ENCODE measurements around the gene CYP4B1.

The CYP4B1 gene

DNA sequence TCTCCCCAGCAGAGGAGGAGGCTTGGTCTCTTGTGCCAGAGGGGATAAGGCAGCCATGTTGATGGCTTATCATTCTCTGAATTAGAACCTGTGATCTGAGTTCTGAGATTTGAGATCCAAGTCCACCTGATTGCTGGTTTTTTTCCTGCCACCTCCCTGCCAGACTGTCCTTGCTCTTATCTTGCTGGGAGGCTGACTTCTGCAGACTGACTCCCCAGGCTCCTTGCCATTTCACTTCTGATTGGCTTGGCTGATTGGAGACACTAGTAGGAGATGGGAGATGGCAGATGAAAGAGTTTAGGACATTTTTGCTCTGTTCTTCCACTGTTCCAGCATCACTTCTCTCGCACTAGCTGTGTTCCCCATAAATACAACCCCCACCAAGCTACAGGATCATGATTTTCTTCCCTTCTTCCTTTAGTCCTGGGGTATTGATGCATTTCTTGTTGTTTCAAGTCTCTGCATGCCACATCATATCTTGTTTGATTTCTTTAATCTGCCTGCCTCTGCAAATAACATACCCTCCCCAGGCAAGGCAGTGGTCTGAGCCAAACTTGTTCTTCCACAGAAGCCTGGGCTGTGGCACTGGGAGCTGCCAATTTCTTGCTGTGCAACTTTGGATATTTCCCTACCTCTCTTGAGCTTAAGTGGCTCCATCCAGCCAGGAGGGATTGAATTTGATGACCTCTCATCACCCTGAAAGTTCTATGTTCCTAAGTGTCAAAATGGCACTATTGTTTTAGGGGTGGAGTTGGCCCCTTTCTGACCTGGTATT is 963 bp upstream of the CYP4B1 start:
- DNase-seq, result no peak

DNA sequence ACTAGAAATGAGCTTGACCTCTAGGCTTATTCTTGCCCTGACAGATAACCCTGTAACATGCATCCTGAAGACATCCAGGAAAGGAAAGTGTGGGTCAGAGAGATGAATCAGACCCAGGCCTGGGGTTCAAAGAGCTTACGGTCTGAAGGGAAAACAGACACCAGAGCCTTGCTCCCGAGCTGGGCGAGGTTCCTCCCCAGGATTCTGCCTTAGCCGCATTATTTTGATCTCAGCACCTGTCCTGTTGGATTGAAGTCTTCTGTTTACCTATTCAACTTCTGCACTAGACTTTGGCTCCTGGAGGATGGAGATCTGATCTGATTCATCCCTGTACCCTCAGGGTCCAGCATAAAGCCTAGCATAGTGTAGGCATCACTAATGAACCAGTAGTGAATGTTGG is 1.9 kb downstream of the CYP4B1 start:
- DNase-seq, result no peak

DNA sequence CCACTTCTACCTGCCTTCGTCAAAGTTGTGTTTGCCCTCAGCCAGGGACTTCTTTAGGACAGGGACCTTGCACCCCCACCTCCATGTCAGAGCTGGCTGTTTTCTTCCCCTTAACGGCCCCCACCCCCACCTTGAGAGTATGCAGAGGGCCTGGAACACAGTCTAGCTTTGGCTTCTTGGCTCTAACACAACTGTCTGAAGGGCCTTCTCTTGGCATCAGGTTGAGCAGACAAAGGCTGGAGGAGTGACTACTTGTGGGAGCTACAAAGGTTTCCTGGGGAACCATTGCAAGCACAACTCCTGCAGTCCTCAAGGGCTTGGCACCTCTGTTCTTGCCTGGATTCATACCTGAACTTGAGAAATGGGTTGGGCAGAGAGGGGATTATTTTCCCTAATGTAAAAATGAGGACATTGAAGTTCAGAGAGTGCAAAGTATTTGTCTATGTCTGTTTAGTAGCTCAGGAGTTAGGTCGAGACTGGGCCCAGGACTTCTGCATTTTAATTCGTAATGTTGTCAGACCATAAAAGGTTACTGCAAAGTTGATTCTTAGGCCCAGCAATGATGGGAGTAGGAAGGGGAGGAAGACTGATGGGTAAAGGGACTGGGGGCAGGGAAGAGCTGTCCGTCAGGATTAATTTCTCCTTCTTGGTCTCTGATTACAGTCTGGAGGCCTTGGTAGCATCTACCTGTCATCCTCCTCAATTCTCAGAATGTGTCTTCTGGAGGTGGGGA is 2.6 kb downstream of the CYP4B1 start:
- DNase-seq, result no peak

DNA sequence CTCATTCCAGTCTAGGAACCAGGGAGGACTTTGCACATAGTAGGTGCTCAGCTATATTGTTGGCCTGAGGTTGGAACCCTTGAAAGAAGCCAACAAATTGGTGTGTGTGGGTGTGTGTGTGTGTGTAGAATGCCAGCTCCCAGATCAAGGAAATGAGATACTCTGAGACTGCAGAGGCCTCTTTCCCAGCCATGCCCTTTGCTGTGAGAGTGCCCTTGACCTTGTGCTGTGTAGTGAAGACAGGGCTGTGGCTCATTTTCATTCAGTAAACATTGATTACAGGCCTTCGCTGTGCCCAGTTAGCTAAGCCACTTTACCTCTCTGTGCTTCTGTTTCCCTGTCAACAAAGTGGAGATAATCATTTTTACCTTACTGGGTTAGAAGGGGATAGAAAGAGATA is 3.2 kb downstream of the CYP4B1 start:
- DNase-seq, result no peak

- DNase-seq, result no peak
Measured at GRCh38 chr1:46802901-46803574, 4.2 kb downstream of the CYP4B1 start.

DNA sequence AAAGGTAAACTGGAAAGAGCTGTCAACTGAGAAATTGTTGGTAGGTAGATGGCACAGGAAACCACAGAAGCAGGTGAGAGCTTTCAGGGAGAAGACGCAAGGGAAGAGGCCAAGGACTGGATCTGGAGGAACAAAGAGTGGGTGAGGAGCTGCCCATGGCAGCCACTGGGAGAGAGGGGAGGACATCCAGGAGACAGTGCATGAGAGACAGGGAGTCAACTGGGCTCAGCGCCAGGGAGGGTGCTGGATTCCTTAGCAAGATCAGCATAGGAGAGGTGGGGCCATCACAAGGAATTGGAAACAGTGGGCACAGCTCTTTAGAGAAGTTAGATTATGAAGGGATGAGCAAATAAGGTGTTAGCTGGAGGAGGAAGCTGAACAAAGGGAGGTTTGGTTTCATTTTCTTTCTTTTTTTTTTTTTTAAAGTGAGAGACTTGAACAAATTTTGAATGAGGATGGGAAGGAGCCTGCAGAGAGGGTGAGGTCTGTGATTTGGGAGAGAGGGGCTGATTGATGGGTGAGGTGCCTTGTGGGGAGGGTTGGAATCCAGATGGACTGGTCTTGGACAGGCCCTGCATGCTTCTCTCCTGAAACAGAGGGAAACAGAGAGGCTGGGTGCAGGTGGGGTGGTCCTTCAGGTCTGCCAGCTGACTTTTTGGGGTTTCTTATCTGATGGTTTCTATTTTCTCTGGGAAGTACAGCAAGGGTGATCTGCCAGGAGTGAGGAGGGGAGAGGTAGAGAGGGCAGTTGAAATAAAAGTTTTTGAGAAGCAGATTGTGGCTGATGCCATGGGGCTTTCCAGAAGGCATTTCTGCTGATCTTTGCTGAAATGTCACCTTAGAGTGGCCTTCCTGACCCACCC is 5.4 kb downstream of the CYP4B1 start:
- DNase-seq, result no peak

DNA sequence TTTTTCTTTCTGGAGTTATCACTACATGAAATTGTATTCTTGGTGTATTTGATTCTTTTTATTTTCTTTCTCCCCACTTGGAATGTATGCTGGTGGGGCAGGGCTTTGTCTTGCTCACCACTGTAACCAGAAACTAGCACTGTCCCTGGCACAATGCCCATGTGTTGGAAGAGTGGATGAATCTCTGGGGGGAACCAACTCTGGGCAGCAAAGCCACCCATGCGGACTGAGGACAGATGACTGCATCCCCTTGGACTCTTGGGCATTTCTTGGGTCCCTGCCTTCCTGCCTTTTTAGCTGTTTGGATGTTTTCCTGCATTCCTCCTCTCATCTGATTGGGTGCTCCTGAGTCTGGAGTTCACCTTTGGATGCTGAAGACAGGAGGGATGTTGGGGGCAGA is 6.1 kb downstream of the CYP4B1 start:
- DNase-seq, result no peak

DNA sequence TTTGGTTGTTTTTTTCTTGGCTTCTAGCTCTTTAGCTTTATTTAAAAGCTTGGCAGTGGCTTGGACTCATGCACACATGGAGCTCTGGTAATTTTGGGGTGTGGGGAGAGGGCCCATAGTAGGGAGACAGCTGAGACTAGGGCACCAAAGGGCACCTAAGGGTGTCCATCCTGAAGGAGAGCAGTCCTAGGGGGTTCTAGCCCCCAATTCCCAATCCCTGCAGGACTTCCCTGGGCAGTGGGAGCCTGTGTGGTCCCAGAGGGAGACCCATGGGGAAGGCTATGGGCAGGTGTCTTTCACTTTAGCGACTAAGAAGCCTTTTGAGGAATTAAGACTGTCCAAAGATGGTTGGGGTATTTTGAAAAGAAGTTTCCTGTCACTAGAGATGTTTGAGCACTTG is 6.9 kb downstream of the CYP4B1 start:
- DNase-seq, result no peak

GRCh38 chr1:46806196-46807020 is 7.6 kb downstream of the CYP4B1 start:
- no peak for DNase-seq

DNA sequence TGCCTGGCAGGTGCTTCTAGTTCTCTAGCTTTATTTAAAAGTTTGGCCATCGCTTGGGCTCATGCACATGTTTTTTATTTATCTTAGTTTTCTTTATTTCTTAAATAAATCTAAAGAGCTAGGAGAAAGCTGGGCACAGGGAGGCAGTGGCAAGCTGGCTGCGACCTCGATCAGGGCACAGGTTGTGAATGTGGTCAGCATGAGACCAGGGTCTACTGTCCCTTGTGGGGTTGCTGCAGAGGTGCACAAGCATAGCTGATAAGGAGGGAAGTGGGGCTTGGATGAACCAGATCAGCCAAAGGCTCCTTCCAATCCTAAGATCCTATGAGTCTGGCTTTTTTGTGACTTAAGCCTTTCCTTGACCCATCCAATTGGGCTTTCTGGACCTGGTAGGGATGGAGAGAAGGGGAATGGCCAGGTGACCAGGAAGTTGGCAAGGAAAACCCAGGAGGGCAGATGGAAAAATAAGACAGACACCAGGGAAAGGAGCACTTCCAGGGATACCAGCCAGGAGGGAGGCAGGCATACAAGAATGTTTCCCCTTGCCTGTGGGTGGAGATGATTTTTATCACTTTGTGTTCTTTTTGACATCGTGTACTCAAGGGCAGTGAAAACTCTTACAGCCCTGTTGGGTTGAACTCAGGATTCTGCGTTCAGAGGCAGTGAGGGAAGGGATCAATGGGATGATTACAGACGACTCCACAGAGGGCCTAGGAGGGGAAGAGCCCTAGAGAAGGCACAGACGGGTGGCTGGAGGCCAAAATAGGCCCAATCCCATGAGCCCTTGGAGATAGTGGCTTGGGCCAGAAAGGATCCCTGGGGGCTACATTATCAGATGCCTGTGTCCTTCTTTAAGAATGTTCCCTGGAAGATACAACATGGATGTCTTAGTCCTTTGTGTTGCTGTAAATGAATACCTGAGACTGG is 8.5 kb downstream of the CYP4B1 start:
- no peak for DNase-seq

- no peak for DNase-seq
Measured at GRCh38 chr1:46809071-46809470, 10.2 kb downstream of the CYP4B1 start.

DNA sequence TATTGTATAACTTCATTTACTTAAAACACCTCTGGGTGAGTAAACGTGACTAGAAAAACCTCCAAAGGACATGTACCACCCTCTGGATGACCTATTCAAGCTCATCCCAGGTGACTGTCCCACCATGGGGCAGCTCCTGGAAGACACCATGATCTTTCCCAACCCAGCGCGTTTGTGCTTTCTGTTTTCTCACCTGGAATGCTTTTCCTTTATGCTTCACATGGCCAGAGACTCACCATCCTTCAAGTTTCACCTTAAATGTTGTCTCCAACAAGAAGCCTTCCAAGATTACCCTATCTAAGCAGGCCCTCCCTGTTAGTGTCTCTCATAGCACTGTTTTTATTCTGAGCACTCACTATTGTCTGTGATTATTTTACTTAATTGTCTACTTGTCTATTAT is 11.1 kb downstream of the CYP4B1 start:
- no peak for DNase-seq

DNA sequence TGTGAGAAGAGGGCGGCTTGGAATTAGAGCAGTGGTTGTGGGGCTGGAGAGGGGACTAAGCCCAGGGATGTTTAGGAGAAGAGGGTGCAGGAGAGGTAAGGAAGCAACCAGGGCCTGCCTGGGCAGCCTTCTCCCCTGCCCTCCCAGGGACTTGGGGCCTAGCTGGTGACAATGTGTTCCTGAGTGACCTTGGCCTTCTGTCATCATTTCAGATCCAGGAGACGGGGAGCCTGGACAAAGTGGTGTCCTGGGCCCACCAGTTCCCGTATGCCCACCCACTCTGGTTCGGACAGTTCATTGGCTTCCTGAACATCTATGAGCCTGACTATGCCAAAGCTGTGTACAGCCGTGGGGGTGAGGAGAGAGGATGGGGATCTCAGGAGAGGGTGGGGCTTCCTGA is 11.8 kb downstream of the CYP4B1 start:
- DNase-seq, result no peak

DNA sequence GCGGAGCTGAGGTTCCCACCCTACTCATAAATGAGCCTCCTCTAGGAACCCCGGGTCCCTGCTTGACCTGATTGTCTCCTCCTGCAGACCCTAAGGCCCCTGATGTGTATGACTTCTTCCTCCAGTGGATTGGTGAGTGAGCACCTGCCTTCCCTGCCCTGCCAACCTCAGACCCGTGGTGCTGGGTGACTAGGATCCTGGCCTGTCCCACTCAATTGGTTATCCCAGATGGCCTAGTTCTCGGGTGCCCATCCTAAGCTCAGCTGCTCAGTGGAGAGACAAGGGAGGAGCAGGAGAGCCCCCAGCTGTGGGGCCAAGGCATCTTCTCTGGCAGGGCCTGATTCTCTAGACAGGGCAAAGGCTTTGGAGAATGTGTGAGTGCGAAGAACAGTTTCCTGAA is 12.2 kb downstream of the CYP4B1 start:
- no peak for DNase-seq

- DNase-seq, result no peak
Measured at GRCh38 chr1:46812065-46812963, 13.5 kb downstream of the CYP4B1 start.

DNA sequence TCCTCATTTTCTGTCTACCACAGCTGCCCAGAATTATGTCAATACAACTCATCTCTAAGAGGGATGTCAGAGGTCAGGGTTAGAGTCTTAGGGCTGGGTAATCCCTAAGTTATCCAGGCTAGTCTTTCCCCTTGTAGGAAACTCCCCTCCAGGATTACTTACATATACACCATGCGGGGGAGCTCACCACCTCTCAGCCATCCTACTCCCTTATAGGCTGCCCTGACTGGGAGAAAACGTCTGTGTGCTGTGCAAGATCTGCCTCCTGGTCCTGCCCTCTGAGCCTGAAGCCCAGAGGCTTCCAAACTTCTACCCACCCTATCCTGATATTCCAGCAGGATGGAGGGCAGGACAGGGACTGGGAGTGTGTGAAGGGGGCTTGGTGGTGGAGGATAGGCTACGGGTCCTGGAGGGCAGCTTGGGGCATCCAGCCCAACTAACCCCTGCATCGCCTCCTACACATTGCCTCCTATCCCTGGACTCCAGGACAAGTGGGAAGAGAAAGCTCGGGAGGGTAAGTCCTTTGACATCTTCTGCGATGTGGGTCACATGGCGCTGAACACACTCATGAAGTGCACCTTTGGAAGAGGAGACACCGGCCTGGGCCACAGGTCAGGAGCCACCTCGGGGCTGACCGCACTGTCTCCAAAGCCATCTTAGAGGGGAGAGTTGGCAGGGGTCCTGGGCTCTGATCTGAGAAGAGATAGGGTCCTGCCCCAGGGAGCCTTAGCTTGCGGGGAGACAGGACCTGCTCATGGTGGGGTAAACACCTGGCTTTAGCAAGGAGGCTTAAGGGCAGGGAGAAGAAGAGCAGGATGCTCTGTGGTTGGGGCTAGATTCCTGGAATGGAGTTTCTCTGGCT is 14.4 kb downstream of the CYP4B1 start:
- no peak for DNase-seq

DNA sequence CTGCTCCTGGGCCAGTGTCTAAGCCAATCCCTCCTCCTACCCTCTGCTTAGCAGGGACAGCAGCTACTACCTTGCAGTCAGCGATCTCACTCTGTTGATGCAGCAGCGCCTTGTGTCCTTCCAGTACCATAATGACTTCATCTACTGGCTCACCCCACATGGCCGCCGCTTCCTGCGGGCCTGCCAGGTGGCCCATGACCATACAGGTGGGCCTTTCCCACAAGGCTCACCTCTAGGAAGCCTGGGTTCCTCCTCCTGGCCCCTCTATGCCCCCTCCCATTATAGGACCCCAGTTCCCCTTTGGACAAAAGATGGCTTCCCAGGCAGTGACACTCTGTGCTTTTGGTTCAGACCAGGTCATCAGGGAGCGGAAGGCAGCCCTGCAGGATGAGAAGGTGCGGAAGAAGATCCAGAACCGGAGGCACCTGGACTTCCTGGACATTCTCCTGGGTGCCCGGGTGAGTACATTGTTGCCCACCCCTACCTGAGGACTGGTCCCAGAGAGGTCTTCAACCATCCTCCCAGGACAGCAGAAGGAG is 15.1 kb downstream of the CYP4B1 start:
- no peak for DNase-seq

- DNase-seq, result no peak
Measured at GRCh38 chr1:46815133-46815532, 16.3 kb downstream of the CYP4B1 start.

DNA sequence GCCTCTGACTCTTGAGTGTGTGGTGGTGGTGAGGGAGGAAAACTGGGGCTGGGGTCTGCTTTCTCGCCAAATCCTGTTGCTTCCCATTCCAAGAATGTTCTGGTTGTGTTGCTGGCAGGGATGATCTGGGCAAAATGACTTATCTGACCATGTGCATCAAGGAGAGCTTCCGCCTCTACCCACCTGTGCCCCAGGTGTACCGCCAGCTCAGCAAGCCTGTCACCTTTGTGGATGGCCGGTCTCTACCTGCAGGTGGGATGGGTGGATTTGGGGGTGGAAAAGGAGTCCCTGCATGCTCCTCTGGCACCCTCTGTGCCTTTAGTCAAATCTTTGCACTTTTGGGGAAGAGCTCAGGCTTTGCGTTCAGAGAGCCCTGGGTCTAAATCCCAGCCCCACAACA is 18.1 kb downstream of the CYP4B1 start:
- DNase-seq, result no peak

Measured in CD4-positive, alpha-beta T cell treated with Interleukin-17A for 4 hours (primary cell).